Pancreas (tissue), 10 donors: ENCODE data around the gene HS3ST2. TPM values are rescaled to one million over a fixed set of nuclear protein-coding genes. Genes with fewer than 3 reads are reported as not detected.
A peak's percentile ranks its signal among the peaks of the same experiment; 100 is the strongest.

Experiments
- ATAC-seq, 4 donors: fragments of 200-7000 bp; cut with Tn5 transposase; one replicate each; pipeline versions ENCODE4 v1.8.0 to v1.9.1; 2020; ENCODE audit warnings: mild to moderate bottlenecking in 4 of 4, moderate library complexity in 4 of 4
- DNase-seq, 6 donors: peaks; one replicate each; pipeline ENCODE4 v3.0.0-alpha.2; 2020
- FAIRE-seq: peaks from 2 replicates; lab custom pipeline; 2012; peaks lifted over from hg19 to GRCh38; lab: Jason Lieb, UNC
- H3K27ac ChIP-seq, 4 donors: fragments of 200-600 bp; sonication (generic); 1 replicate in 3 of 4; 2 replicates in 1 of 4; pipeline versions ENCODE4 v1.5.0 to v1.8.0; 2020
- H3K27me3 ChIP-seq, 4 donors: fragments of 200-600 bp; one replicate each; pipeline ENCODE4 v1.8.0; 2021
- H3K36me3 ChIP-seq, 3 donors: fragments of 200-600 bp; sonication (generic) in 1 of 3; one replicate each; pipeline versions ENCODE4 v1.5.0 to v1.8.0; 2020 to 2021
- H3K4me1 ChIP-seq, 3 donors: fragments of 200-600 bp; one replicate each; pipeline ENCODE4 v1.8.0; 2021
- H3K4me3 ChIP-seq, 4 donors: fragments of 200-600 bp; sonication (generic) in 2 of 4; one replicate each; pipeline versions ENCODE4 v1.5.0 to v1.8.0; 2020 to 2021
- H3K9me3 ChIP-seq, 4 donors: fragments of 200-600 bp; one replicate each; pipeline ENCODE4 v1.8.0; 2021
- WGBS, 2 donors: extraction: QIAGEN DNeasy Blood & Tissue Kit; methylation state at CpG; one replicate each; pipeline ENCODE4 v1.1.7; 2013; 5-methylcytosine and 5-hydroxymethylcytosine counted together
- intact Hi-C, 3 donors: fragments of 100-400 bp; cut with DNase I; formaldehyde crosslinking; loops; one replicate each; pipeline versions ENCODE4 v1.11.1 to v1.14.2; 2022
- polyA plus RNA-seq, 2 donors: library from polyadenylated mRNA; stranded (reverse); fragments of 200-250 nt; gene quantifications; one replicate each; pipeline ENCODE4 v1.2.3, GENCODE V29; 2013
- total RNA-seq, 6 donors: library from RNA; stranded (reverse); fragmentation: NEBNext Ultra II Directional in 4 of 6; extraction: Animal tissue kit (Norgen Biotek cat#: 25700) in 4 of 6; gene quantifications; one replicate each; pipeline versions ENCODE4 v1.2.1 to v1.2.4, GENCODE V29; 2021 to 2023
- TF ChIP-seq, protein P1 (sequence below), 4 donors: fragments of 200-600 bp; sonication (generic) in 3 of 4; IDR thresholded peaks; one replicate each; pipeline versions ENCODE4 v1.5.0 to v1.8.0; 2021; ENCODE audit warnings: antibody characterized with exemption in 4 of 4
- donor health status: healthy with polysubstance abuse.
- donor health status: DM: no; HTN: no; CAD: no; lungs with moderate emphysema.
- donor health status: DM: no; HTN: no; CAD: no.
- donor health status: control.
- donor health status: control.
- donor health status: Bipolar disorder and iron deficiency.
- donor health status: DM: yes; HTN: yes; CAD: no.
- donor health status: DM: no; HTN: no; CAD: no.
- donor health status: DM: no; HTN: no; CAD: no.
- donor health status: DM: yes; HTN: yes; CAD: no.

The HS3ST2 gene
- total and polyA plus RNA-seq, 8 donors = 0.06 to 0.42 (median 0.28) TPM; not detected in 1

DNA sequence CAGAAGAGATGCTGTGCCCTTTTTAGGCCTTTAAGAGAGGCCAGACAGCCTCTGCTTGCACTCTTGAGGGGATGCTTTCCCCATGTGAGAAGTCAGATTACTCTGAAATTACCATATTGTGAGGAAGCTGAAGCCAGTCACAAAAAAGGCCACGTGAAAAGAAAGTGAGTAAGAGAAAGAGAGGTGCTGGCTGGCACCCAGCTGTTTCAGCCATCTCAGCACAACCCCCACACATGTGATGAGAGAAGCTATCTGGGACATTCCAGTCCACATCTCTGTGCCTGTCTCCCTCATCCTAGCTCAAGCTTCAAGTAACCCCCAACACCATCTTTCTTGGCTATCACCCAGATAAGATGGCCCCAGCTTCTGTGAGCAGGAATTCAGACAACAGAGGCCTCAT lies 131.4 kb downstream of the HS3ST2 start:
- intact Hi-C loops = no loop called here
- H3K36me3 ChIP-seq = no peaks in the 10 kb centered on the region
- H3K4me3 ChIP-seq = no peak overlapping the region
- ATAC-seq (no peak), FAIRE-seq (no peak), DNase-seq (no peak)
- peaks cover 0 to 6% (median 0%) of the 10 kb centered on the region in 4 donors for H3K27me3 ChIP-seq
- no peaks in the 10 kb centered on the region for H3K9me3 ChIP-seq
- peaks cover 0 to 5% (median 0%) of the 10 kb centered on the region in 3 donors for H3K4me1 ChIP-seq
- TF ChIP-seq, protein P1, sequence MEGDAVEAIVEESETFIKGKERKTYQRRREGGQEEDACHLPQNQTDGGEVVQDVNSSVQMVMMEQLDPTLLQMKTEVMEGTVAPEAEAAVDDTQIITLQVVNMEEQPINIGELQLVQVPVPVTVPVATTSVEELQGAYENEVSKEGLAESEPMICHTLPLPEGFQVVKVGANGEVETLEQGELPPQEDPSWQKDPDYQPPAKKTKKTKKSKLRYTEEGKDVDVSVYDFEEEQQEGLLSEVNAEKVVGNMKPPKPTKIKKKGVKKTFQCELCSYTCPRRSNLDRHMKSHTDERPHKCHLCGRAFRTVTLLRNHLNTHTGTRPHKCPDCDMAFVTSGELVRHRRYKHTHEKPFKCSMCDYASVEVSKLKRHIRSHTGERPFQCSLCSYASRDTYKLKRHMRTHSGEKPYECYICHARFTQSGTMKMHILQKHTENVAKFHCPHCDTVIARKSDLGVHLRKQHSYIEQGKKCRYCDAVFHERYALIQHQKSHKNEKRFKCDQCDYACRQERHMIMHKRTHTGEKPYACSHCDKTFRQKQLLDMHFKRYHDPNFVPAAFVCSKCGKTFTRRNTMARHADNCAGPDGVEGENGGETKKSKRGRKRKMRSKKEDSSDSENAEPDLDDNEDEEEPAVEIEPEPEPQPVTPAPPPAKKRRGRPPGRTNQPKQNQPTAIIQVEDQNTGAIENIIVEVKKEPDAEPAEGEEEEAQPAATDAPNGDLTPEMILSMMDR (IDR thresholded peaks at IDR 0.05) = no peak
- 18 to 32% methylated on average over 1 of the region's 1 CpG for WGBS, 2 donors
- H3K27ac ChIP-seq = no peak overlapping the region

DNA sequence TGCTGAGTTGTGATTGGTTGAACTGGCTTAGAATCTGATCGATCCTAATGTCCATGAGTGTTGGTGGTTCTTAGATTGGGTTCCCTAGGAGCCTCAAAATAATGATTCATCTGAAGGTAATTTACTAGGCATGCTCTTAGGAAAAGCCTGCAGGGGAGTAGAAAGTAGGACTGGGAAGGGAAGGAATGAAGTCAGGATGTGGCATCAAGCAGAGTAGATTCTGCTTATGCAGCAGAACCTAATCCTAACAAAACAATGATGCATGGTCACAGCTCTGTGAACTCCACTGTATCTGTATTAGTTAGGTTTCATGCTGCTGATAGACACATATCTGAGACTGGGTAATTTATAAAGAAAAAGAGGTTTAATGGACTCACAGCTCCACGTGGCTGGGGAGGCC lies 132.5 kb downstream of the HS3ST2 start:
- Histone ChIP-seq H3K9me3 (no peaks in the 10 kb centered on the region), H3K36me3 (no peaks in the 10 kb centered on the region), H3K27ac (no peak overlapping the region), H3K4me3 (no peak overlapping the region), H3K4me1 (peaks cover 0 to 5% (median 0%) of the 10 kb centered on the region in 3 donors), H3K27me3 (peaks cover 0 to 6% (median 0%) of the 10 kb centered on the region in 4 donors)
- WGBS, 2 donors = 66 to 73% methylated on average over 2 of the region's 2 CpGs
- intact Hi-C loops = no loop called here
- no peak for FAIRE-seq
- DNase-seq = no peak
- TF ChIP-seq, protein P1 (IDR thresholded peaks at IDR 0.05) = no peak
- no peak for ATAC-seq

DNA sequence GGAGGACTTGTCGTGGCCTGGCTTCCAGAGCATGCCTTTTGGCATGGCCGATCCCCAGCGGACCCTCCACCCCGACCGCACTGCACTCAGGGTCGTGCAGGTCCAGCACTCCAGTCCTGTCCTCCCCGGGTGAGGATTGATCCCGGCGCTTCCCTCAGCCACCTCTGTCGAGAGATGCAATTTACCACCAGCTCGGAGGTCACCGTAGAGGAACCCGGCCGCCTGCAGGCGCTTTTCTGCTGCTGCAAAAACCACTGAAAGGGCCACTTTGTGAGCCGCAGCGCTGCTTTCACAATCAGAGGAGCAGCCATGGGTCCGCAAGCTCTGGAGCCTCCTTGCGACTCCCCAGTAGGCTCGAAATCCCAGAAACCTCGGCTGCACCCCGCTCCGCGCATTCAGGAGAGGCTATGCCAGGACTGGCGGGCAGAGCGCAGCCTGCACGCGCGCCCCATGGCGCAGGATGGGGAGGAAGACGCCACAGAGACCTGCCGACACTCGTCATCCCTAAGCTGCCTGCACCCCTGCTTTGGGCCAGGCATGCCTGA lies 134.2 kb downstream of the HS3ST2 start:
- TF ChIP-seq, protein P1 (IDR thresholded peaks at IDR 0.05) = no peak
- H3K9me3 ChIP-seq = no peaks in the 10 kb centered on the region
- no peak for FAIRE-seq
- peaks cover 0 to 6% (median 0%) of the 10 kb centered on the region in 4 donors for H3K27me3 ChIP-seq
- H3K4me1 ChIP-seq = peaks cover 0 to 5% (median 0%) of the 10 kb centered on the region in 3 donors
- peak in 3 of 6 donors; percentile 13 to 52 (median 25) for DNase-seq
- peak overlapping the region in 1 of 4 donors; percentile 17 for H3K4me3 ChIP-seq
- no peak overlapping the region for H3K27ac ChIP-seq
- peak in 3 of 4 donors; percentile 23 to 42 (median 25) for ATAC-seq
- intact Hi-C loops = no loop called here
- 13 to 16% methylated on average over 33 of the region's 33 CpGs for WGBS, 2 donors
- H3K36me3 ChIP-seq = no peaks in the 10 kb centered on the region

DNA sequence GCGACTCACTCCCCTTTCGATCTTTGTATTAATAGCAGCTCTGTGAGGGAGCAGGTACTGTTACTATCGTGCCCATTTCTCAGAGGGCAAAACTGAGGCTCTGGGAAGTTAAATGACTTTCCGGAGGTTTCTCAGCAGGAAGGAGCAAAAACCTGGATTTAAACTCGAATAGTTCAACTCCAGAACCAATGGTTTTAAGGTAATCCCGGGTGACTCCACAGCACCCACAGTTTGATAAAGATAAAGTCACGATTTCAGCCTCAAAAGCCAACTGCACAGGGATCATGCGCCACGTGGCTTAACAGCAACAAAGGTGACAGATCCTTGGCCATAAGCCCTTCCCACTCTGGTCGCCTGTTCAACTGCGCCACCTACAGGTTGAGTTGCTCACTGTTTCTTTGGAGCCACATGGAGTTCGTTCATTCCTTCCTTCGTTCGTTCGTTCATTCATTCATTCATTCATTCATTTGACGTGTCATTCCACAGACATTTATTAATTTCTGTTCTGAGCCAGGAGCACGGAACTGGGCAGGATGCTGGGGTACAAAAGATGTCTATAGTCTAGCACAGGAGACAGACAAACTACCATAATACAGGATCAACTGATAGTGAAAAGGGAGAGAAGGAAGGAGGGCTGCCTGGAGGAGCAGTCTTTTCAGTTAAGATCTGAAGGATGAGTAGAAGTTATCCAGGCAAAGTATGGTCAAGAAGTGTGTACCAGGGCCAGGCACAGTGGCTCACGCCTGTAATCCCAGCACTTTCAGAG lies 134.8 kb downstream of the HS3ST2 start:
- Histone ChIP-seq H3K36me3 (no peaks in the 10 kb centered on the region), H3K4me1 (peaks cover 0 to 5% (median 0%) of the 10 kb centered on the region in 3 donors), H3K27me3 (peaks cover 0 to 6% (median 0%) of the 10 kb centered on the region in 4 donors), H3K4me3 (peak overlapping the region in 1 of 4 donors; percentile 17), H3K27ac (no peak overlapping the region), H3K9me3 (no peaks in the 10 kb centered on the region)
- WGBS, 2 donors = 10 to 13% methylated on average over 18 of the region's 18 CpGs
- TF ChIP-seq, protein P1 (IDR thresholded peaks at IDR 0.05) = peak; percentile 64 to 72 (median 66)
- peak; percentile 86 to 99 (median 98) for ATAC-seq
- intact Hi-C loops = no loop called here
- DNase-seq = peak; percentile 59 to 81 (median 68)
- peak; percentile 26 for FAIRE-seq
